Coronary artery (tissue), 2 donors: Measurements from ENCODE around the gene CDH4.

Experiments
- DNase-seq: peaks from one replicate; pipeline ENCODE4 v3.0.0-alpha.2; 2017; ENCODE audit warnings: low spot score
- H3K27ac ChIP-seq, 2 donors: fragments of 200-600 bp; sonication (generic); one replicate each; pipeline ENCODE4 v1.5.1; 2016 to 2019
- H3K4me3 ChIP-seq: fragments of 200-600 bp; sonication (generic); 2 replicates; pipeline ENCODE4 v1.5.1; 2016; ENCODE audit warnings: mild to moderate bottlenecking, moderate library complexity
- TF ChIP-seq, protein P1 (sequence below): fragments of 200-600 bp; sonication (generic); IDR thresholded peaks from one replicate; pipeline ENCODE4 v1.5.1; 2019; ENCODE audit warnings: antibody characterized with exemption

The CDH4 gene

DNA sequence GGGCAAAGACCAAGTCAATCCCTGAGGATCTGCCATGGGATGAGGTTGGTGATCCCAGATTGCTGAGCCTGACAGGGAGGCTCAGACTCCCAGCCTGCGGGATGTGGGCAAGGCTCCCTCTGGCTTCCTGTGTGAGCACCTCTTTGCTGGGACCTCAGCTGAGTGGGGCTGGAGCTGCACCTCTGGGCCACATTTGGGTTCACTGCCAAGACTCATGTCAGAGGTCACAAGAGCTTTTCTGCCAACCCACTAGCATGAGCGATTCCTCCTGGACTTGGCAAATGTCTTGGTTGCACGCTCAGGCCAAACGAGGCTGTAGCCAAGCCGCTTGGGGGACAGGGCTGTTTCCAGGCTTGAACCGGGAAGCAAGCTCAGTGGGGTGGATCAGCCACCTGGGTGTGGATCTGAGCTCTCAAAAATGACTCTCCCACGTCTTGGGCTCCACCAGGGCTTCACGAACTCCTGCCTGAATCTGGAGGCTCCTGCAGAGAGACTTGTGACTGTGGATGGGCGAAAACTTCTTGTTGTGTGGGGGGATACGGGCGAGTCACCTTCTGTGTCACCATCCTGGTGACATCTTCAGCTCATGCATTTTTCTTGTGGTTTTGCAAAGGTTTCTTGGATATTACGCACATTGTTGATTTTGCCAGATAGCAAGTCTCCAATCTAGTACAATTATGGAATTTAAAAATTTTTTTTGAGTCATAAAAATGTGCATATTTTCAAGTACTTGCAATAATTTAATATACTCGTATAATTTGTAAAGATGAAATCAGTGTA is 359.5 kb downstream of the CDH4 start:
- DNase-seq = no peak
- no peak overlapping the region for H3K27ac ChIP-seq
- TF ChIP-seq, protein P1, sequence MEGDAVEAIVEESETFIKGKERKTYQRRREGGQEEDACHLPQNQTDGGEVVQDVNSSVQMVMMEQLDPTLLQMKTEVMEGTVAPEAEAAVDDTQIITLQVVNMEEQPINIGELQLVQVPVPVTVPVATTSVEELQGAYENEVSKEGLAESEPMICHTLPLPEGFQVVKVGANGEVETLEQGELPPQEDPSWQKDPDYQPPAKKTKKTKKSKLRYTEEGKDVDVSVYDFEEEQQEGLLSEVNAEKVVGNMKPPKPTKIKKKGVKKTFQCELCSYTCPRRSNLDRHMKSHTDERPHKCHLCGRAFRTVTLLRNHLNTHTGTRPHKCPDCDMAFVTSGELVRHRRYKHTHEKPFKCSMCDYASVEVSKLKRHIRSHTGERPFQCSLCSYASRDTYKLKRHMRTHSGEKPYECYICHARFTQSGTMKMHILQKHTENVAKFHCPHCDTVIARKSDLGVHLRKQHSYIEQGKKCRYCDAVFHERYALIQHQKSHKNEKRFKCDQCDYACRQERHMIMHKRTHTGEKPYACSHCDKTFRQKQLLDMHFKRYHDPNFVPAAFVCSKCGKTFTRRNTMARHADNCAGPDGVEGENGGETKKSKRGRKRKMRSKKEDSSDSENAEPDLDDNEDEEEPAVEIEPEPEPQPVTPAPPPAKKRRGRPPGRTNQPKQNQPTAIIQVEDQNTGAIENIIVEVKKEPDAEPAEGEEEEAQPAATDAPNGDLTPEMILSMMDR = no peak
- no peak overlapping the region for H3K4me3 ChIP-seq

DNA sequence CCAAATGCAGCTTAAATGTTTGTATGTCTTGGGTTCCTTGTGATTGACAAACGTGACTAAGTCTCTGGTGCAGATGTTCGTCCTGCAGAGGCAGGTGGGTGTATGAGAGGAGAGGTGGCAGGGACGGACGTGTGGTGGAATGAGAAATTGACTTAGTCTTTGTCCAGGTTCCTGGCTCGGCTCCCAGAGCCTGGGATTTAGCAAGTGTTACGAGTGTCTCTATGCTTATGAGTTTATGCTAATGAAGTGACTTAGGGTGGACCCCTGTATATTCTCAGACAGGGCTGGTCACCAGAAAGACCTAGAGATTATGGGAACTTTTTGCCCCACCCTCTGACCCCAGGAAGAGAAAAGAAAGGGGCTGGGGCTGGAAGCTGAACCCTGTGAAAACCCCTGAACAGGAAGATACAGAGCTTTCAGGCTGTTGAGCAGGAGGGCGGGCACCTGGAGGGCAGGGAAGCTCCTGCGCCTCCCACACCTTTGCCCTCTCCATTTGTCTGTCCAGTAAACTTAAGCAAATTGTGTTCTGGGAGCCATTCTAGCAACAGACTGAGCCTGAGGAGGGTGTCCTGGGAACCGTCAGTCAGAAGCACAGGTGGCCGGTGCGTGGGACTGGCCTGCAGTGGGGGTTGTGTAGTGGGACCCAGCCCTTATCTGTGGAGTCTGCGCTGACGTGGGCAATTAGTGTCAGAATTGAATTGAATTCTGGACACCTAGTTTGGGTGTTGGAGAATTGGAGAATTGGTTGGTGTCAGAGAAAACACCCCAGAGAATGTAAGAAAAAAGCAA is 362.1 kb downstream of the CDH4 start:
- DNase-seq = no peak
- Histone ChIP-seq H3K27ac (no peak overlapping the region), H3K4me3 (no peak overlapping the region)
- TF ChIP-seq, protein P1 = no peak

DNA sequence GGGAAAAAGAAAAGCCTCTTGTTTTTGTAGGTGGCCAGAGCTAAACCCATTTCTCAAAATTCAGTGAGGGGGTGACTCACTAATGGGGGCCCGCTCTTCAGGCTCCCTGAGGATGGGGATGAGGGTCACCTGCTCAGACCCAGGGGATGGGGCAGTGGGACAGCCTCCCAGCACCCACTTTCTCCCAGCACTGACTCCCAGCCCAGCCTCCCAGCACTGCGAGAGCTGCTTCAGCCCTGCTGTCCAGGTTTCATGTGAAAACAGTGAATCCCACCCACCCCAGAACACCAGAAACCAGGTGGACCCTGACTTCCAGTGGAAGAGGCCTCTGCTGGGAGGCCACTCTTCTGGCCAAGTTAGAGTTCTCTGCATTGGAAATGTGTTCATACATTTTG is 362.6 kb downstream of the CDH4 start:
- Histone ChIP-seq H3K4me3 (no peak overlapping the region), H3K27ac (no peak overlapping the region)
- DNase-seq = no peak

DNA sequence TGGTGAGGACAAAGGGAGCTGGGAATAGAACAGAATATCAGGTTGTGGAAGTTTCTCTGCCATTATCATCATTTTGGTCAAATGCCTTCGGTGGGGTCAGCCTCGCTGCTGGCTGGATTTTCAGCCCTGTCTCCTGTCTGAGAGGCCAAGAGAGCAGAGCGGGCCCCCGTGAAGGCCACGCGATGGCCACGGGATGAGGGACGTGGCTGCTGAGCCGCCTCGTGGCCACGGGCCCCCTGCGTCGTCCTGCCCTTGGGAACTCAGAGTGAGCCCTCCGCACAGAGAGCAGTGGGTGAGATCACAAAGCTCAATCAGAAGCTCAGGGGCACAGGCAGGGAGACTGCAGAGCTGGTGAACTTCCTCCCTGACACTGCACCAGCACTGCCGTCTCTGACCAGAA is 363.7 kb downstream of the CDH4 start:
- TF ChIP-seq, protein P1 = no peak
- no peak overlapping the region for H3K27ac ChIP-seq
- no peak for DNase-seq
- H3K4me3 ChIP-seq = no peak overlapping the region

More for the DNA sequence above, 362.6 kb downstream of the CDH4 start:
- TF ChIP-seq, protein P1 = no peak

DNA sequence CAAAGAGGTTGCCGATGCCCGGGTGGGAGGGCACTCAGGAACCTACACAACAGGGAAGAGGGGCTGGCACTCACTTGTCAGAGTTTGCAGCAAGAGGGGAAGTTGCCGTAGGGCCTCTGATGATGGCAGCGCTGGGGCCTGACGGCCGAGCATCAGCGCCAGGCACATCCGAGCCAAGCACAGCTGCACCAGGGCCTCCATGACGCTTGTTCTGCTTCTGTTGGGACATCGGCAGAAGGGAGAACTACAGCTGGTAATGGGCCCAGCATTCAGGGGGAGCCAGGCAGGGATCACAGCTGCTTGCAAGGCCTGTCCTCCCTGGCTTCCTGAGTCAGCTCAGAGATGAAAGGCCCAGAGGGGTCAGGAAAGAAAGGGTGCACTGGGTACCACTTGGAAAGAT is 367.7 kb downstream of the CDH4 start:
- no peak for DNase-seq
- Histone ChIP-seq H3K4me3 (no peak overlapping the region), H3K27ac (no peak overlapping the region)
- TF ChIP-seq, protein P1 = no peak

DNA sequence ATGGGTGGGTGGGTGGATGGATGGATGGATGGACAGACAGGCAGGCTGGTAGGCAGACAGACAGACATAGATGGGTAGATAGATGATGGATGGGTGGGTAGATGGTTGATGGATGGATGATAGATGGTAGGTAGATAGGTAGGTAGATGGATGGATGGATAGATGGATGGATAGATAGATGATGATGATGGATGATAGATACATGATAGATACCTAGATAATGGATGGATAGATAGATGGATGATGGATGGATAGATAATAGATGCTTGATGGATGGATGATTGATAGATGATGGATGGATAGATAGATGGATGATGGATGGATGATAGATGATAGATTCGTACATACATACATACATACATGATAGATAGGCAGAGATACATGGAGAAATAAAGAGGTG is 368.1 kb downstream of the CDH4 start:
- Histone ChIP-seq H3K4me3 (no peak overlapping the region), H3K27ac (no peak overlapping the region)
- DNase-seq = no peak
- TF ChIP-seq, protein P1 = no peak
